HepG2 (cell line): Measurements from ENCODE around the gene RBM14. TPM values are rescaled to one million over a fixed set of nuclear protein-coding genes. Genes with fewer than 3 reads are reported as not detected.

Experiments
- AKAP8 ChIP-seq: sonication (generic); formaldehyde crosslinking; IDR thresholded peaks from 2 replicates; pipeline ENCODE4 v1.5.1; 2020; ENCODE audit warnings: mild to moderate bottlenecking, missing genetic modification reagents
- CENPX ChIP-seq: sonication (generic); formaldehyde crosslinking; IDR thresholded peaks from 2 replicates; pipeline ENCODE4 v1.9.0; 2021; ENCODE audit warnings: mild to moderate bottlenecking, missing genetic modification reagents, moderate library complexity
- EP300 ChIP-seq, 3 experiments: sonication (generic) in 1 of 3; formaldehyde crosslinking in 1 of 3; IDR thresholded peaks; 2 replicates each; pipeline versions ENCODE4 v1.5.1 to v1.6.1; 2011 to 2020; ENCODE audit warnings: low read depth in 2 of 3, low read length in 2 of 3, borderline replicate concordance in 1 of 3, improper control_type of control experiment in 1 of 3, mild to moderate bottlenecking in 1 of 3, missing genetic modification reagents in 1 of 3, moderate library complexity in 1 of 3
- FLYWCH1 ChIP-seq: sonication (generic); formaldehyde crosslinking; IDR thresholded peaks from 2 replicates; pipeline ENCODE4 v1.8.1; 2023; ENCODE audit warnings: mild to moderate bottlenecking, missing genetic modification reagents
- GPBP1L1 ChIP-seq: sonication (generic); formaldehyde crosslinking; IDR thresholded peaks from 2 replicates; pipeline ENCODE4 v1.5.0; 2020; ENCODE audit warnings: mild to moderate bottlenecking, missing genetic modification reagents
- HIC2 ChIP-seq: sonication (generic); formaldehyde crosslinking; IDR thresholded peaks from 2 replicates; pipeline ENCODE4 v1.9.0; 2022; ENCODE audit warnings: low read depth, missing genetic modification reagents
- KDM2A ChIP-seq: sonication (generic); formaldehyde crosslinking; IDR thresholded peaks from 2 replicates; pipeline ENCODE4 v1.4.0; 2020; ENCODE audit warnings: low read depth, missing genetic modification reagents, borderline replicate concordance
- KLF9 ChIP-seq: IDR thresholded peaks from 2 replicates; pipeline ENCODE4 v1.6.1; 2016; ENCODE audit warnings: low read depth
- MAFG ChIP-seq: sonication (generic); formaldehyde crosslinking; IDR thresholded peaks from 2 replicates; pipeline ENCODE4 v1.5.1; 2020; ENCODE audit warnings: mild to moderate bottlenecking, missing genetic modification reagents
- MTA1 ChIP-seq: sonication (generic); formaldehyde crosslinking; IDR thresholded peaks from 2 replicates; pipeline ENCODE4 v1.4.0; 2020; ENCODE audit warnings: missing genetic modification reagents, mild to moderate bottlenecking, borderline replicate concordance
- RAD21 ChIP-seq: fragments of 450-650 bp; formaldehyde crosslinking; IDR thresholded peaks from 2 replicates; pipeline ENCODE4 v1.5.0; 2020; ENCODE audit warnings: mild to moderate bottlenecking
- RCOR2 ChIP-seq: IDR thresholded peaks from 2 replicates; pipeline ENCODE4 v1.6.1; 2016; ENCODE audit warnings: missing biosample characterization, missing genetic modification reagents
- RXRB ChIP-seq: IDR thresholded peaks from 2 replicates; pipeline ENCODE4 v1.6.1; 2016; ENCODE audit warnings: borderline replicate concordance, missing genetic modification reagents, missing compliant biosample characterization
- XBP1 ChIP-seq: sonication (generic); formaldehyde crosslinking; IDR thresholded peaks from 2 replicates; pipeline ENCODE4 v1.5.0; 2020; ENCODE audit warnings: missing genetic modification reagents
- ZFP36L2 ChIP-seq: sonication (generic); formaldehyde crosslinking; IDR thresholded peaks from 2 replicates; pipeline ENCODE4 v1.4.0; 2020; ENCODE audit warnings: missing genetic modification reagents
- ZFP37 ChIP-seq: sonication (generic); formaldehyde crosslinking; IDR thresholded peaks from 2 replicates; pipeline ENCODE4 v1.4.0; 2020; ENCODE audit warnings: missing genetic modification reagents, borderline replicate concordance
- ZMAT3 ChIP-seq: sonication (generic); formaldehyde crosslinking; conservative IDR thresholded peaks from 2 replicates; pipeline ENCODE4 v1.7.0; 2021; ENCODE audit warnings: missing genetic modification reagents
- ZNF354B ChIP-seq: sonication (generic); formaldehyde crosslinking; IDR thresholded peaks from 2 replicates; pipeline ENCODE4 v1.8.0; 2022; ENCODE audit warnings: mild to moderate bottlenecking, missing genetic modification reagents
- ZNF503 ChIP-seq: sonication (generic); formaldehyde crosslinking; IDR thresholded peaks from 2 replicates; pipeline ENCODE4 v1.4.0; 2020; ENCODE audit warnings: missing genetic modification reagents
- ZNF639 ChIP-seq: conservative IDR thresholded peaks from 2 replicates; pipeline ENCODE4 v1.6.1; 2018; ENCODE audit warnings: missing genetic modification reagents
- ZSCAN20 ChIP-seq: sonication (generic); formaldehyde crosslinking; IDR thresholded peaks from 2 replicates; pipeline ENCODE4 v1.4.0; 2020; ENCODE audit warnings: missing genetic modification reagents, mild to moderate bottlenecking, borderline replicate concordance
- polyA plus RNA-seq, 8 experiments: library from polyadenylated mRNA; depleted of rRNA in 3 of 8; stranded (reverse) in 7 of 8; unstranded in 1 of 8; fragments of >200 nt; fragmentation: Illumina TruSeq in 4 of 8; extraction: Trizol in 4 of 8; gene quantifications; 2 replicates each; pipeline versions ENCODE4 v1.2.1 to v1.2.3, GENCODE V29; 2011 to 2016; ENCODE audit warnings: low read depth in 4 of 8, missing spikeins in 1 of 8, mixed read lengths in 1 of 8; ENCODE audit not compliant: insufficient read depth in 1 of 8
- total RNA-seq, 5 experiments: library from RNA; depleted of rRNA; stranded (reverse); fragments of >200 nt; fragmentation: Illumina TruSeq; extraction: Trizol; gene quantifications; 2 replicates each; pipeline ENCODE4 v1.2.3, GENCODE V29; 2016; ENCODE audit warnings: low read depth in 1 of 5

The RBM14 gene
- total and polyA plus RNA-seq, 2 of the 13 experiments (the other 11 are each of a cell fraction or from before 2014, with no cell fraction given), result 12.7 to 44.1 TPM

GRCh38 chr11:66638177-66639065 is 22.0 kb downstream of the RBM14 start, which contains the start of gene RBM4 (continued):
- TF ChIP-seq RAD21 (0 out of 2 replicates have a peak, but pooled peaks have one; percentile 24), FLYWCH1 (CRISPR knock-in tag) (no peak), CENPX (CRISPR knock-in tag) (no peak), ZNF503 (CRISPR knock-in tag) (peak; percentile 44), ZNF639 (CRISPR knock-in tag) (0 out of 2 replicates have a peak, but pooled peaks have one; percentile 17), EP300 (IDR thresholded peaks at IDR 0.05; ENCODE audit: low read depth in 2 of 2, low read length in 2 of 2) (no peak), EP300 (CRISPR knock-in tag; IDR thresholded peaks at IDR 0.05; ENCODE audit: borderline replicate concordance) (no peak; the same call in 1 of the 2 replicates), HIC2 (no peak), ZMAT3 (CRISPR knock-in tag) (0 out of 2 replicates have a peak, but pooled peaks have one; percentile 13), KDM2A (peak; percentile 100), AKAP8 (CRISPR knock-in tag) (peak; percentile 83; the same call in 1 of the 2 replicates), GPBP1L1 (no peak), XBP1 (CRISPR knock-in tag) (no peak), ZFP36L2 (no peak), ZNF354B (peak; percentile 83; the same call in 1 of the 2 replicates), MAFG (CRISPR knock-in tag) (0 out of 2 replicates have a peak, but pooled peaks have one; percentile 30), RXRB (no peak), ZFP37 (CRISPR knock-in tag) (no peak), ZSCAN20 (CRISPR knock-in tag) (no peak), RCOR2 (CRISPR knock-in tag) (no peak), MTA1 (peak; percentile 42; the same call in 1 of the 2 replicates), KLF9 (no peak)
